SK-MEL-5 (cell line): ENCODE results near the gene SUSD3. TPM values are rescaled to one million over a fixed set of nuclear protein-coding genes. Genes with fewer than 3 reads are reported as not detected.
A peak's percentile ranks its signal among the peaks of the same experiment; 100 is the strongest.

ENCODE experiments used
- DNase-seq: peaks from one replicate; pipeline ENCODE4 v3.0.0-alpha.2; 2016; ENCODE audit warnings: low read depth, low spot score
- in situ Hi-C: cut with HindIII; loops from 2 replicates; pipeline ENCODE4 v1.10.0; 2016; ENCODE audit warnings: low sequenced_read_pairs, high pct_unique_total_duplicates, low pct_unique_long_range_greater_than_20kb
- total RNA-seq: library from RNA; depleted of rRNA; stranded (reverse); fragments of >200 nt; shearing (Covaris generic); gene quantifications from 2 replicates; pipeline ENCODE4 v1.2.3, GENCODE V29; 2014; rRNA removed

SUSD3 gene
- total RNA-seq, 1 experiment from 2014 or later, result 0.90 TPM

DNA sequence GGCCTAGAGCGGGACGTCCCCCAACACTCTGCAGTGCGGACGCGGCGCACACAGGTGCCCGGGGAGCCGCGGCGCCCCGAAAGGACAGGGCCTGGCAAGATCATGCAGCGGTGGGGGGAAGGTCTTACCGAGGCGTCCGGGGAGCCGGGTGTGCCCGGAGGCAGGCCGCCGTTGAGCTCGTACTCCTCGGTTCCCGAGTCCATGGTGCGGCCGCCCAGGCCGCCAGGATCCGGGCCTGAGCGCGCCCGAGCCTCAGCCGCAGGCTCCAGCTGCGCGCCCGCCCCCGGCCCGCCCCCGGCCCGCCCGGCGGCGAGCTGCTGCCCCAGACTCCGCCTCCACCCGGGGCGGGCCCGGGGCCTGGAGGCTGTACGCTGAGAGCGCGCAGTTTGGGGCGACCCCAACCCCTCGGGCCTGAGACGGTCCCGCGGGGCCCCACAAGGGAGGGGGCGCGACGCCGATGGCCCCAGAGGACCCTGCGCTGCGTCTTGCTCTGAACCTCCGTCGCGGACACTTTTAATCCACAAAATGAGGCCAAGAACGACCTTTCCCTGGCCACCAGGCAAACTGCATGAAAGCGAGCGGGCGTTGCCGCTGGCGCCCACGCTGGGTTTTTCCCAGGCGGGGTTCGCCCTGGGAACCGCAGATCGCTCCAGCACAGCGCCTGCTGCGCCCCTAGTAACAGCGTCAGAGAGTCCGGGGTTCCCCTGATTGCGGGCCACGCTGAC lies 75.7 kb downstream of the SUSD3 start, which contains the start of gene NINJ1:
TSS of gene NINJ1 (minus strand) at position 237 of the 725 bp plus-strand sequence. CDS start at position 203, 34 bp downstream.
- in situ Hi-C loops, result no loop called here
- DNase-seq, result peak; percentile 62

Other genes starting within 250 kb of the SUSD3 start
- 8.3 and 9.9 TPM in 2 replicates for gene ZNF484, start 180.7 kb upstream of the SUSD3 start, total RNA-seq
- gene FGD3, start 111.2 kb upstream of the SUSD3 start, total RNA-seq, result 0.08 and 0.13 TPM in 2 replicates
- 46.4 and 50.1 TPM in 2 replicates for gene CARD19, start 37.5 kb downstream of the SUSD3 start, total RNA-seq
- 75.9 and 81.3 TPM in 2 replicates for gene NINJ1, start 75.5 kb downstream of the SUSD3 start, total RNA-seq
- gene WNK2, start 125.4 kb downstream of the SUSD3 start, total RNA-seq, result 2.4 and 3.4 TPM in 2 replicates